Esophagus muscularis mucosa (tissue), 4 donors: ENCODE results near the gene PCK1. TPM values are rescaled to one million over a fixed set of nuclear protein-coding genes. Genes with fewer than 3 reads are reported as not detected.
A peak's percentile ranks its signal among the peaks of the same experiment; 100 is the strongest.

Source experiments
- DNase-seq: peaks from one replicate; pipeline ENCODE4 v3.0.0-alpha.2; 2017; ENCODE audit errors: extremely low spot score
- H3K27ac ChIP-seq, 4 donors: fragments of 200-600 bp; sonication (generic); replicated peaks in 1 of 4; 1 replicate in 3 of 4; 2 replicates in 1 of 4; pipeline ENCODE4 v1.5.1; 2016 to 2019; ENCODE audit warnings: mild to moderate bottlenecking in 1 of 4
- H3K27me3 ChIP-seq, 4 donors: fragments of 200-600 bp; sonication (generic); one replicate each; pipeline versions ENCODE4 v1.5.1 to v1.6.0; 2016 to 2019
- H3K36me3 ChIP-seq, 4 donors: fragments of 200-600 bp; sonication (generic); one replicate each; pipeline ENCODE4 v1.5.1; 2016 to 2019
- H3K4me1 ChIP-seq, 4 donors: fragments of 200-600 bp; sonication (generic); one replicate each; pipeline ENCODE4 v1.5.1; 2016 to 2019
- H3K4me3 ChIP-seq, 4 donors: fragments of 200-600 bp; sonication (generic); 1 replicate in 2 of 4; 2 replicates in 2 of 4; pipeline ENCODE4 v1.5.1; 2016 to 2019; ENCODE audit warnings: mild to moderate bottlenecking in 4 of 4, moderate library complexity in 1 of 4
- H3K9me3 ChIP-seq, 4 donors: fragments of 200-600 bp; sonication (generic); 1 replicate in 3 of 4; 2 replicates in 1 of 4; pipeline ENCODE4 v1.5.1; 2016 to 2019
- CTCF ChIP-seq, 3 experiments: fragments of 200-600 bp in 2 of 3; fragments of 450-650 bp in 1 of 3; sonication (generic) in 2 of 3; IDR thresholded peaks; one replicate each; pipeline ENCODE4 v1.5.1; 2017 to 2019; ENCODE audit warnings: antibody characterized with exemption in 3 of 3, mild to moderate bottlenecking in 2 of 3, moderate library complexity in 1 of 3
- EP300 ChIP-seq: sonication (generic); formaldehyde crosslinking; IDR thresholded peaks from one replicate; pipeline ENCODE4 v1.6.1; 2017; ENCODE audit warnings: antibody characterized with exemption
- POLR2A ChIP-seq: fragments of 450-650 bp; IDR thresholded peaks from one replicate; pipeline ENCODE4 v1.6.1; 2017; ENCODE audit warnings: antibody characterized with exemption, moderate library complexity, mild to moderate bottlenecking, low read depth
- POLR2AphosphoS5 ChIP-seq, 2 donors: sonication (generic); formaldehyde crosslinking; IDR thresholded peaks; one replicate each; pipeline ENCODE4 v1.6.1; 2017; ENCODE audit warnings: antibody characterized with exemption in 2 of 2
- WGBS: methylation state at CpG from one replicate; pipeline ENCODE4 v1.1.5; 2018; 5-methylcytosine and 5-hydroxymethylcytosine counted together
- intact Hi-C: fragments of 100-400 bp; cut with DNase I; formaldehyde crosslinking; loops from one replicate; pipeline ENCODE4 v1.15.1; 2023
- total RNA-seq, 4 donors: library from RNA; depleted of rRNA; stranded (reverse); fragments of >200 nt; gene quantifications; one replicate each; pipeline versions ENCODE4 v1.1.0 to v1.2.1, GENCODE V29; 2016

Gene PCK1
- total RNA-seq, 4 donors from 2014 or later, result under 0.01 to 0.63 (median 0.06) TPM; not detected in 1

- peak; percentile 26 for TF ChIP-seq EP300
- no peak for TF ChIP-seq POLR2A
- H3K9me3 ChIP-seq, result no peaks in the 10 kb centered on the region
- WGBS, result 71% methylated on average over 7 of the region's 8 CpGs
- H3K27me3 ChIP-seq, result peaks cover 0 to 7% (median 3%) of the 10 kb centered on the region in 4 donors
- H3K4me1 ChIP-seq, result peaks cover 0 to 33% (median 13%) of the 10 kb centered on the region in 4 donors
- no peaks in the 10 kb centered on the region for H3K36me3 ChIP-seq
- DNase-seq, result no peak
- H3K27ac ChIP-seq, result no peak overlapping the region
- intact Hi-C loops, result no loop called here
- H3K4me3 ChIP-seq, result no peak overlapping the region
Measured at GRCh38 chr20:57546956-57547649, 13.8 kb upstream of the PCK1 start.

GRCh38 chr20:57548177-57549058, 12.5 kb upstream of the PCK1 start:
- Histone ChIP-seq H3K36me3 (no peaks in the 10 kb centered on the region), H3K27ac (no peak overlapping the region), H3K9me3 (no peaks in the 10 kb centered on the region), H3K4me3 (no peak overlapping the region), H3K4me1 (peaks cover 0 to 33% (median 13%) of the 10 kb centered on the region in 4 donors), H3K27me3 (peaks cover 0 to 7% (median 3%) of the 10 kb centered on the region in 4 donors)
- DNase-seq, result no peak
- TF ChIP-seq EP300, result no peak
- TF ChIP-seq CTCF (IDR thresholded peaks at IDR 0.05), result no peak
- TF ChIP-seq POLR2A, result no peak
- TF ChIP-seq POLR2AphosphoS5 (IDR thresholded peaks at IDR 0.05), result no peak
- WGBS, result 79% methylated on average over 21 of the region's 21 CpGs
- intact Hi-C loops, result no loop called here

DNA sequence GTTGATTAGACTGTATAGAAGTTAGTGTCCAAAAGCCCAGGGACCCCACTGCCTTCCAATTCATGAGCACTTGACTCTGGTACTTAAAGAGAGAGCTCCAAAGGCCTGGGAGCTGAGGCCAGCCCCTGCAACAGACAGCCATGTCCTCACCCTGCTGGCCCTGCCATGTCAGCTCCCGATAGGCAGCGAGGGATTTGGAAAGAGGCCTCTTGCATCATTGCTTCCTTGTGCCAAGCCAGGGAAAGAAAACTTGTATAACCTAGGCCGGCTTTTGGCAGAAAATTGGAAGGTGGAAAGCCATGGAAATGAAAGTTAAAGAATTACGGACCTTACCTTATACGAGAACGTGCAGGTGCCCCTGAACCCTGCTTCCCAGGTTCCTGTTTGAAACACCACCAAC, 8.4 kb upstream of the PCK1 start:
- no peak for DNase-seq
- Histone ChIP-seq H3K27me3 (peaks cover 0 to 14% (median 4%) of the 10 kb centered on the region in 4 donors), H3K36me3 (no peaks in the 10 kb centered on the region), H3K4me1 (peaks cover 0 to 3% (median 2%) of the 10 kb centered on the region in 4 donors), H3K9me3 (no peaks in the 10 kb centered on the region), H3K27ac (no peak overlapping the region), H3K4me3 (no peak overlapping the region)
- WGBS, result 90% methylated on average over 6 of the region's 6 CpGs
- intact Hi-C loops, result no loop called here
- TF ChIP-seq POLR2A, result no peak

- no peak for DNase-seq
- H3K36me3 ChIP-seq, result no peaks in the 10 kb centered on the region
- intact Hi-C loops, result no loop called here
- H3K4me1 ChIP-seq, result peaks cover 0 to 3% (median 0%) of the 10 kb centered on the region in 4 donors
- H3K27me3 ChIP-seq, result peaks cover 0 to 15% (median 4%) of the 10 kb centered on the region in 4 donors
- H3K27ac ChIP-seq, result no peak overlapping the region
- no peak overlapping the region for H3K4me3 ChIP-seq
- TF ChIP-seq POLR2AphosphoS5 (IDR thresholded peaks at IDR 0.05) (no peak), POLR2A (no peak), CTCF (IDR thresholded peaks at IDR 0.05) (no peak), EP300 (no peak)
- WGBS, result 86% methylated on average over 11 of the region's 11 CpGs
- no peaks in the 10 kb centered on the region for H3K9me3 ChIP-seq
Measured at GRCh38 chr20:57553376-57554018, 7.4 kb upstream of the PCK1 start.

DNA sequence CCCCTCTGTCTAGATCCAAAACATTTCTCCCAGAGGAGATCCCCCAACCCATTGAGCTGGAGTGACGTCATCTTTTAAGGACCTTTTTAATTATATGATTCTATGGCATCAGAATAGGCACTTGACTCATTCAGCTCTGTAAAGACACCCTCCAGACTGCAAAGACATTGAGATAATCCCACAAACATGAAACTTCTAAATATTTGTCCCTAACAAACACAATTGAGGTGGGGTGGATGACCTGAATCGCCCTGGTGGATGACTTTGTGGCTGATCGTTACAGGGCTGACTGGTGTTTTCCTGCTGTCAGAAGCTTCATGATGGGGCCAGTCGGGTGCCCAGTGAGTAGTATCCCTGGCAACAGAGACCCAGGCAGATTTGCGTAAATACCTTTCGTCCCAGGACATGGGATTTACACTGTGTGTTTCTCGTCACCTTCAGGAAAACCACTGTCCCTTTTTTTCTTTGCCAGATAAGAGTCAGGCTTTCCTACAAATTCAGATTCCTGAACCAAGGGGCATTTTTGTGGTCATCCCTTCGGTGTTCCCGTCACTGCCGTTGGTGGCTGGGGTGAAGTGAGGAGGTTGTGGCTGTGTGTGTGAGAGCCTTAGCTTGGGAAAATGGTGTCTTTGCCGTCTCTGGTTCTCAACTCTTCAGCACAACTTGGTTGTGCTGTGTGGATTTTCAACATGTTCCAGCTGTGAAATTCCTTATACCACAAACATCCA, 5.3 kb upstream of the PCK1 start:
- Histone ChIP-seq H3K4me3 (no peak overlapping the region), H3K36me3 (no peaks in the 10 kb centered on the region), H3K9me3 (no peaks in the 10 kb centered on the region), H3K27me3 (peaks cover 0 to 18% (median 2%) of the 10 kb centered on the region in 4 donors), H3K4me1 (no peaks in the 10 kb centered on the region), H3K27ac (no peak overlapping the region)
- intact Hi-C loops, result no loop called here
- TF ChIP-seq EP300 (no peak), CTCF (IDR thresholded peaks at IDR 0.05) (no peak), POLR2AphosphoS5 (IDR thresholded peaks at IDR 0.05) (no peak), POLR2A (no peak)
- WGBS, result 73% methylated on average over 11 of the region's 11 CpGs
- no peak for DNase-seq
